ENCODE measurements around the gene RAD21L1.

RAD21L1 gene

GRCh38 chr20:1185790-1186334 is 40.0 kb upstream of the RAD21L1 start:
- WGBS, 2 experiments (ENCODE audit: insufficient coverage in 2 of 2): 10 to 28% methylated on average over 5 to 12 of the region's 20 CpGs
- Histone ChIP-seq H3K4me1 (ENCODE audit: control insufficient read depth, insufficient read depth, low read length, poor library complexity, severe bottlenecking) (peaks cover 30% of the 10 kb centered on the region), H3K9me3 (ENCODE audit: control insufficient read depth, low read length) (no peaks in the 10 kb centered on the region), H3K27ac (ENCODE audit: low read depth, low read length, severe bottlenecking) (no peak overlapping the region), H3K36me3 (ENCODE audit: control insufficient read depth, insufficient read depth, low read length) (peaks cover 5% of the 10 kb centered on the region), H3K4me3 (ENCODE audit: extremely low read depth, insufficient read depth, low read length, poor library complexity, severe bottlenecking) (peak overlapping the region; percentile 58)

- Histone ChIP-seq H3K4me1 (ENCODE audit: control insufficient read depth, insufficient read depth, low read length, poor library complexity, severe bottlenecking) (peaks cover 30% of the 10 kb centered on the region), H3K9me3 (ENCODE audit: control insufficient read depth, low read length) (no peaks in the 10 kb centered on the region), H3K27ac (ENCODE audit: low read depth, low read length, severe bottlenecking) (peak overlapping the region; percentile 90), H3K36me3 (ENCODE audit: control insufficient read depth, insufficient read depth, low read length) (no peaks in the 10 kb centered on the region), H3K4me3 (ENCODE audit: extremely low read depth, insufficient read depth, low read length, poor library complexity, severe bottlenecking) (no peak overlapping the region)
- WGBS, 2 experiments (ENCODE audit: insufficient coverage in 2 of 2): 74 to 80% methylated on average over 11 of the region's 13 CpGs
These were observed 39.4 kb upstream of the RAD21L1 start for GRCh38 chr20:1186367-1186991.

GRCh38 chr20:1187605-1188171 is 38.2 kb upstream of the RAD21L1 start:
- Histone ChIP-seq H3K9me3 (ENCODE audit: control insufficient read depth, low read length) (no peaks in the 10 kb centered on the region), H3K4me1 (ENCODE audit: control insufficient read depth, insufficient read depth, low read length, poor library complexity, severe bottlenecking) (peaks cover 24% of the 10 kb centered on the region), H3K27ac (ENCODE audit: low read depth, low read length, severe bottlenecking) (peak overlapping the region; percentile 90), H3K36me3 (ENCODE audit: control insufficient read depth, insufficient read depth, low read length) (no peaks in the 10 kb centered on the region), H3K4me3 (ENCODE audit: extremely low read depth, insufficient read depth, low read length, poor library complexity, severe bottlenecking) (no peak overlapping the region)
- 50 to 54% methylated on average over 4 of the region's 4 CpGs for WGBS, 2 experiments (ENCODE audit: insufficient coverage in 2 of 2)

- Histone ChIP-seq H3K27ac (ENCODE audit: low read depth, low read length, severe bottlenecking) (peak overlapping the region; percentile 90), H3K4me3 (ENCODE audit: extremely low read depth, insufficient read depth, low read length, poor library complexity, severe bottlenecking) (no peak overlapping the region), H3K9me3 (ENCODE audit: control insufficient read depth, low read length) (no peaks in the 10 kb centered on the region), H3K4me1 (ENCODE audit: control insufficient read depth, insufficient read depth, low read length, poor library complexity, severe bottlenecking) (peaks cover 24% of the 10 kb centered on the region), H3K36me3 (ENCODE audit: control insufficient read depth, insufficient read depth, low read length) (no peaks in the 10 kb centered on the region)
- no CpG with 5 or more reads among the region's 1 CpG for WGBS, 2 experiments (ENCODE audit: insufficient coverage in 2 of 2)
These were observed 37.5 kb upstream of the RAD21L1 start for GRCh38 chr20:1188347-1188746.

- whole genome bisulfite sequencing, 2 experiments (ENCODE audit: insufficient coverage in 2 of 2): 93 to 97% methylated on average over 1 of the region's 1 CpG
- Histone ChIP-seq H3K9me3 (ENCODE audit: control insufficient read depth, low read length) (no peaks in the 10 kb centered on the region), H3K4me3 (ENCODE audit: extremely low read depth, insufficient read depth, low read length, poor library complexity, severe bottlenecking) (no peak overlapping the region), H3K27ac (ENCODE audit: low read depth, low read length, severe bottlenecking) (no peak overlapping the region), H3K4me1 (ENCODE audit: control insufficient read depth, insufficient read depth, low read length, poor library complexity, severe bottlenecking) (peaks cover 24% of the 10 kb centered on the region), H3K36me3 (ENCODE audit: control insufficient read depth, insufficient read depth, low read length) (no peaks in the 10 kb centered on the region)
These were observed 36.0 kb upstream of the RAD21L1 start for GRCh38 chr20:1189827-1190226.

GRCh38 chr20:1190847-1191246 is 35.0 kb upstream of the RAD21L1 start:
- 100% methylated on average over 3 of the region's 3 CpGs for WGBS, 2 experiments (ENCODE audit: insufficient coverage in 2 of 2)

GRCh38 chr20:1191299-1191698 is 34.5 kb upstream of the RAD21L1 start:
- no peak overlapping the region for H3K4me3 ChIP-seq (ENCODE audit: extremely low read depth, insufficient read depth, low read length, poor library complexity, severe bottlenecking)
- H3K4me1 ChIP-seq (ENCODE audit: control insufficient read depth, insufficient read depth, low read length, poor library complexity, severe bottlenecking): peaks cover 23% of the 10 kb centered on the region
- H3K9me3 ChIP-seq (ENCODE audit: control insufficient read depth, low read length): no peaks in the 10 kb centered on the region
- 83 to 100% methylated on average over 1 of the region's 3 CpGs for WGBS, 2 experiments (ENCODE audit: insufficient coverage in 2 of 2)
- no peak overlapping the region for H3K27ac ChIP-seq (ENCODE audit: low read depth, low read length, severe bottlenecking)
- no peaks in the 10 kb centered on the region for H3K36me3 ChIP-seq (ENCODE audit: control insufficient read depth, insufficient read depth, low read length)

More at GRCh38 chr20:1190847-1191246, 35.0 kb upstream of the RAD21L1 start:
- Histone ChIP-seq H3K4me1 (ENCODE audit: control insufficient read depth, insufficient read depth, low read length, poor library complexity, severe bottlenecking) (peaks cover 24% of the 10 kb centered on the region), H3K27ac (ENCODE audit: low read depth, low read length, severe bottlenecking) (no peak overlapping the region), H3K4me3 (ENCODE audit: extremely low read depth, insufficient read depth, low read length, poor library complexity, severe bottlenecking) (no peak overlapping the region), H3K36me3 (ENCODE audit: control insufficient read depth, insufficient read depth, low read length) (no peaks in the 10 kb centered on the region), H3K9me3 (ENCODE audit: control insufficient read depth, low read length) (no peaks in the 10 kb centered on the region)

GRCh38 chr20:1195226-1195625 is 30.6 kb upstream of the RAD21L1 start:
- Histone ChIP-seq H3K36me3 (ENCODE audit: control insufficient read depth, insufficient read depth, low read length) (no peaks in the 10 kb centered on the region), H3K9me3 (ENCODE audit: control insufficient read depth, low read length) (no peaks in the 10 kb centered on the region), H3K27ac (ENCODE audit: low read depth, low read length, severe bottlenecking) (no peak overlapping the region), H3K4me3 (ENCODE audit: extremely low read depth, insufficient read depth, low read length, poor library complexity, severe bottlenecking) (no peak overlapping the region), H3K4me1 (ENCODE audit: control insufficient read depth, insufficient read depth, low read length, poor library complexity, severe bottlenecking) (no peaks in the 10 kb centered on the region)
- WGBS, 2 experiments (ENCODE audit: insufficient coverage in 2 of 2): no CpG with 5 or more reads among the region's 1 CpG

- Histone ChIP-seq H3K4me3 (ENCODE audit: extremely low read depth, insufficient read depth, low read length, poor library complexity, severe bottlenecking) (no peak overlapping the region), H3K27ac (ENCODE audit: low read depth, low read length, severe bottlenecking) (no peak overlapping the region), H3K4me1 (ENCODE audit: control insufficient read depth, insufficient read depth, low read length, poor library complexity, severe bottlenecking) (no peaks in the 10 kb centered on the region), H3K36me3 (ENCODE audit: control insufficient read depth, insufficient read depth, low read length) (no peaks in the 10 kb centered on the region), H3K9me3 (ENCODE audit: control insufficient read depth, low read length) (no peaks in the 10 kb centered on the region)
- 86 to 100% methylated on average over 1 to 2 of the region's 2 CpGs for WGBS, 2 experiments (ENCODE audit: insufficient coverage in 2 of 2)
These were observed 29.2 kb upstream of the RAD21L1 start for GRCh38 chr20:1196634-1197033.

- WGBS, 2 experiments (ENCODE audit: insufficient coverage in 2 of 2): 82 to 100% methylated on average over 2 to 4 of the region's 7 CpGs
- H3K9me3 ChIP-seq (ENCODE audit: control insufficient read depth, low read length): no peaks in the 10 kb centered on the region
- no peak overlapping the region for H3K4me3 ChIP-seq (ENCODE audit: extremely low read depth, insufficient read depth, low read length, poor library complexity, severe bottlenecking)
- no peaks in the 10 kb centered on the region for H3K36me3 ChIP-seq (ENCODE audit: control insufficient read depth, insufficient read depth, low read length)
- H3K4me1 ChIP-seq (ENCODE audit: control insufficient read depth, insufficient read depth, low read length, poor library complexity, severe bottlenecking): no peaks in the 10 kb centered on the region
- H3K27ac ChIP-seq (ENCODE audit: low read depth, low read length, severe bottlenecking): no peak overlapping the region
These were observed 28.0 kb upstream of the RAD21L1 start for GRCh38 chr20:1197801-1198200.

GRCh38 chr20:1198751-1199150 is 27.1 kb upstream of the RAD21L1 start:
- no peaks in the 10 kb centered on the region for H3K4me1 ChIP-seq (ENCODE audit: control insufficient read depth, insufficient read depth, low read length, poor library complexity, severe bottlenecking)
- H3K4me3 ChIP-seq (ENCODE audit: extremely low read depth, insufficient read depth, low read length, poor library complexity, severe bottlenecking): no peak overlapping the region
- H3K27ac ChIP-seq (ENCODE audit: low read depth, low read length, severe bottlenecking): no peak overlapping the region
- H3K36me3 ChIP-seq (ENCODE audit: control insufficient read depth, insufficient read depth, low read length): no peaks in the 10 kb centered on the region
- WGBS, 2 experiments (ENCODE audit: insufficient coverage in 2 of 2): 89 to 92% methylated on average over 5 of the region's 5 CpGs
- H3K9me3 ChIP-seq (ENCODE audit: control insufficient read depth, low read length): no peaks in the 10 kb centered on the region
